ENCODE data around the gene SHTN1.

The SHTN1 gene

GRCh38 chr10:116918583-116918982 lies 86.4 kb downstream of the SHTN1 start:
- no peak for TF ChIP-seq CTCF (IDR thresholded peaks at IDR 0.05; ENCODE audit: low read depth, low read length)
- DNase-seq (ENCODE audit: extremely low read depth, low read depth), result no peak

DNA sequence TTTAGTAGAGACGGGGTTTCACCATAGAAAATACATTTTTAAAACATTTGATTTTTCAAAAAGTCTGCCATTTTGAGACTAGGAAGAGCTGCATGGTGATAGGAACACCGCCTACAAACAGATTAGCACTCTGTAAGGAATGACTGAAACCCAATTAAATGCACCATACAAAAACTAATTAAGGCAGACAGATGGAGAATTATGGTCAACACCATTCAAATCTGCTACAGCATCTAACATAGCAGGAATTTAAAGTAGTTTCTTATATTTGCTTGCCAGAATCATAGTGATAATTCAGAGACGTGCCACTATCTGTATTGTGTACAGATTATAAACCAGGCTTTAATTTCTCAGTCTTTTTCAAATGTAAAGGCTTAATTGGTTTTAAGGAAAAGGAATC lies 87.5 kb downstream of the SHTN1 start:
- no peak for DNase-seq (ENCODE audit: extremely low read depth, low read depth)
- no peak for TF ChIP-seq CTCF (IDR thresholded peaks at IDR 0.05; ENCODE audit: low read depth, low read length)

GRCh38 chr10:116915340-116915739 lies 89.6 kb downstream of the SHTN1 start:
- DNase-seq (ENCODE audit: extremely low read depth, low read depth), result no peak
- no peak for TF ChIP-seq CTCF (IDR thresholded peaks at IDR 0.05; ENCODE audit: low read depth, low read length)

GRCh38 chr10:116913695-116914094 lies 91.3 kb downstream of the SHTN1 start:
- TF ChIP-seq CTCF (IDR thresholded peaks at IDR 0.05; ENCODE audit: low read depth, low read length), result no peak
- no peak for DNase-seq (ENCODE audit: extremely low read depth, low read depth)

DNA sequence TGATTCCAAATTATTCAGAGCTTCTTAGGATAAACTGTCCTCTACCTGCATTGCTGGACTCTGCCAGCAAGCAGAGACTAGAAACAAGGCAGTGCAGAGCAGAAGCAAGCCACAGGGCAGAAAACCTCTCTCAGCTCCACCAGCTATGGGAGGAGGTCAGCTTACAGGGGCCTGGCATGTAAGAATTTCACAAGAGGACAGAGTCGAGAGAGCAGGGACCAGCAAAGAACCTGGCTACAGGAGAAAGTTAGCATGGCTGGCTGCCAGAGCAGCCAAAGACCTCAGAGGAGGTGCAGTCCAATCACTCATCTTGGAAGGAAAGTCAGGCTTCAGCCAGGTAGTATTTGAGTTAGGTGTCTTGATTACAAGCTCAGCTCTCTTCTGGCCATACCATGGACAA lies 92.8 kb downstream of the SHTN1 start:
- no peak for TF ChIP-seq CTCF (IDR thresholded peaks at IDR 0.05; ENCODE audit: low read depth, low read length)
- DNase-seq (ENCODE audit: extremely low read depth, low read depth), result no peak

DNA sequence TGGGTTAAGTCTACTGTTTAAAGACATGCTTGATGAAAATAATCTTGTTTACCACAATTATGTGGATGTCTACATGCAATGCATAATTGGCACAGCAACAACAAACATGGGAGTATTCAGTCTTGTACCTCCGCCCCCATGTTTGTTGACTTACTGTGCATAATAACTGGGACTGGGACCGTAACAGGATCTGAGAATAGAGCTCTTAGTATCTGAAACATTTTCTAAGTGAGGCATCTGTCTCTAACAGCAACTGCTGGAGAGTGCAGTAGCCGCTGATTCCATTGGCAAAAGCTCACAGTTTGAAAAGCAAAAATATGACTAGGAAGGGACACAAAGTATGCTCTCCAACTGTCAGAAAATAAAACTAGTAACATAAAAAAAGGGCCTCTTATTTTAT lies 94.1 kb downstream of the SHTN1 start:
- TF ChIP-seq CTCF (IDR thresholded peaks at IDR 0.05; ENCODE audit: low read depth, low read length), result no peak
- DNase-seq (ENCODE audit: extremely low read depth, low read depth), result no peak

- no peak for DNase-seq (ENCODE audit: extremely low read depth, low read depth)
- TF ChIP-seq CTCF (IDR thresholded peaks at IDR 0.05; ENCODE audit: low read depth, low read length), result no peak
These were observed 95.7 kb downstream of the SHTN1 start for GRCh38 chr10:116909307-116909706.
